GM21526 (cell line): Measurements from ENCODE around the gene SPOPL.
"Not testable (repeated sequence)": the region's sequence is repeated elsewhere in the genome, so short reads cannot be mapped to it uniquely, and the experiment has no call there.

Experiments
- ATAC-seq: cut with Tn5 transposase; IDR thresholded peaks from one replicate; pipeline ENCODE4 v1.9.1; 2021; ENCODE audit warnings: moderate library complexity; ENCODE audit not compliant: unreplicated experiment, low FRiP score

The SPOPL gene

GRCh38 chr2:138501425-138502254, at the start of gene SPOPL:
TSS of gene SPOPL (plus strand) at chr2:138501770. CDS start at chr2:138550217, 48,447 bp downstream.
- ATAC-seq: peak; percentile 64

GRCh38 chr2:138452324-138452723, 49.2 kb upstream of the SPOPL start:
- no peak for ATAC-seq

- ATAC-seq: no peak
These were observed 47.8 kb upstream of the SPOPL start for GRCh38 chr2:138453815-138454214.

- ATAC-seq: no peak
These were observed 46.8 kb upstream of the SPOPL start for GRCh38 chr2:138454761-138455160.

GRCh38 chr2:138455275-138455674, 46.3 kb upstream of the SPOPL start:
- no peak for ATAC-seq

- no peak for ATAC-seq
These were observed 45.9 kb upstream of the SPOPL start for GRCh38 chr2:138455691-138456090.

- ATAC-seq: not testable (repeated sequence)
These were observed 38.9 kb upstream of the SPOPL start for GRCh38 chr2:138462689-138463088.

GRCh38 chr2:138468617-138469016, 33.0 kb upstream of the SPOPL start:
- no peak for ATAC-seq

- ATAC-seq: no peak
These were observed 32.2 kb upstream of the SPOPL start for GRCh38 chr2:138469411-138469810.

- no peak for ATAC-seq
These were observed 30.6 kb upstream of the SPOPL start for GRCh38 chr2:138470941-138471340.

GRCh38 chr2:138474100-138474825, 27.3 kb upstream of the SPOPL start:
- no peak for ATAC-seq

GRCh38 chr2:138475277-138475776, 26.2 kb upstream of the SPOPL start:
- ATAC-seq: peak; percentile 91

GRCh38 chr2:138476186-138476585, 25.4 kb upstream of the SPOPL start:
- ATAC-seq: no peak

GRCh38 chr2:138476940-138477339, 24.6 kb upstream of the SPOPL start:
- no peak for ATAC-seq

GRCh38 chr2:138482796-138483195, 18.8 kb upstream of the SPOPL start:
- not testable (repeated sequence) for ATAC-seq

GRCh38 chr2:138485019-138485418, 16.6 kb upstream of the SPOPL start:
- no peak for ATAC-seq

GRCh38 chr2:138486363-138487198, 15.0 kb upstream of the SPOPL start:
- no peak for ATAC-seq

GRCh38 chr2:138490673-138491494, 10.7 kb upstream of the SPOPL start:
- no peak for ATAC-seq

- no peak for ATAC-seq
These were observed 10.1 kb upstream of the SPOPL start for GRCh38 chr2:138491495-138491862.

- no peak for ATAC-seq
These were observed 9.4 kb upstream of the SPOPL start for GRCh38 chr2:138492160-138492559.
